Panc1 (cell line): Measurements from ENCODE around the gene EFCAB8. TPM values are rescaled to one million over a fixed set of nuclear protein-coding genes. Genes with fewer than 3 reads are reported as not detected.

Experiments
- ATAC-seq: fragments of 200-7000 bp; cut with Tn5 transposase; 2 replicates; pipeline ENCODE4 v1.9.1; 2020; ENCODE audit warnings: mild to moderate bottlenecking, moderate library complexity
- BruUV-seq: library from RNA; stranded (reverse); fragments of 400-500 nt; replicated peaks from 2 replicates; lab custom pipeline; 2021; lab: Mats Ljungman, UMichigan
- CTCF ChIA-PET: fragments of 300-600 bp; sonication (Branson Sonifier 250); formaldehyde crosslinking; loops from one replicate; lab custom pipeline; 2022; ENCODE audit warnings: antibody characterized with exemption; lab: Charles Lee
- POLR2A ChIA-PET: fragments of 300-600 bp; sonication (Branson Sonifier 250); formaldehyde crosslinking; loops from one replicate; lab custom pipeline; 2022; ENCODE audit warnings: antibody characterized with exemption; lab: Charles Lee
- DNase-seq: peaks from one replicate; pipeline ENCODE4 v3.0.0-alpha.2; 2010; ENCODE audit warnings: low read depth, low spot score
- H3K27ac ChIP-seq: 2 replicates; pipeline ENCODE4 v1.5.1; 2011; ENCODE audit warnings: mild to moderate bottlenecking, low read length, inconsistent platforms
- H3K27me3 ChIP-seq: fragments of 200-500 bp; sonication (Bioruptor generic); 2 replicates; pipeline ENCODE4 v1.6.0; 2014; ENCODE audit warnings: low read length, inconsistent platforms; ENCODE audit not compliant: control insufficient read depth, insufficient read depth
- H3K36me3 ChIP-seq: fragments of 200-500 bp; sonication (Bioruptor generic); 2 replicates; pipeline ENCODE4 v1.5.1; 2014; ENCODE audit warnings: inconsistent platforms, mild to moderate bottlenecking, low read length, moderate library complexity; ENCODE audit not compliant: control insufficient read depth, insufficient read depth
- H3K4me1 ChIP-seq: 2 replicates; pipeline ENCODE4 v1.5.1; 2011; ENCODE audit warnings: inconsistent platforms, mild to moderate bottlenecking, low read length, moderate library complexity; ENCODE audit not compliant: control insufficient read depth, insufficient read depth
- H3K4me3 ChIP-seq, 2 experiments: 2 replicates each; pipeline ENCODE4 v1.5.1; 2011 to 2012; ENCODE audit warnings: low read depth in 2 of 2, low read length in 2 of 2, mild to moderate bottlenecking in 2 of 2, inconsistent platforms in 1 of 2, moderate library complexity in 1 of 2
- H3K9me3 ChIP-seq: fragments of 200-500 bp; sonication (Bioruptor generic); 2 replicates; pipeline ENCODE4 v1.5.1; 2014; ENCODE audit warnings: low read depth, mild to moderate bottlenecking, inconsistent platforms, low read length, moderate library complexity; ENCODE audit not compliant: control insufficient read depth, insufficient read depth
- POLR2AphosphoS5 ChIP-seq: IDR thresholded peaks from 2 replicates; pipeline ENCODE4 v1.6.1; 2012; ENCODE audit warnings: mild to moderate bottlenecking, low read depth, low read length, moderate library complexity
- SIN3A ChIP-seq: IDR thresholded peaks from 2 replicates; pipeline ENCODE4 v1.6.1; 2012; ENCODE audit warnings: low read depth, mild to moderate bottlenecking, low read length, moderate library complexity, borderline replicate concordance; ENCODE audit not compliant: insufficient read depth
- TCF7L2 ChIP-seq: IDR thresholded peaks from 2 replicates; pipeline ENCODE4 v1.6.1; 2011; ENCODE audit warnings: mild to moderate bottlenecking, low read depth, low read length, inconsistent platforms
- in situ Hi-C: cut with HindIII; loops from 2 replicates; pipeline ENCODE4 v1.10.0; 2016; ENCODE audit warnings: low sequenced_read_pairs, low pct_unique_long_range_greater_than_20kb
- intact Hi-C: fragments of 100-400 bp; cut with micrococcal nuclease; formaldehyde crosslinking; loops from one replicate; pipeline ENCODE4 v1.10.0; 2022; ENCODE audit not compliant: unreplicated experiment
- total RNA-seq: library from RNA; stranded (reverse); gene quantifications from one replicate; pipeline ENCODE4 v1.2.1, GENCODE V29; 2021; ENCODE audit not compliant: unreplicated experiment
- TF ChIP-seq, protein P1 (sequence below), 2 experiments: IDR thresholded peaks; 2 replicates each; pipeline ENCODE4 v1.6.1; 2011 to 2012; ENCODE audit warnings: low read depth in 2 of 2, control low read depth in 1 of 2, low read length in 1 of 2, mild to moderate bottlenecking in 1 of 2, moderate library complexity in 1 of 2; ENCODE audit not compliant: insufficient read depth in 1 of 2
- TF ChIP-seq, protein P2 (sequence below): fragments of 450-650 bp; IDR thresholded peaks from 2 replicates; pipeline ENCODE4 v1.5.1; 2017; ENCODE audit warnings: mild to moderate bottlenecking

The EFCAB8 gene
- total RNA-seq, 1 experiment from 2014 or later: 1.1 TPM

DNA sequence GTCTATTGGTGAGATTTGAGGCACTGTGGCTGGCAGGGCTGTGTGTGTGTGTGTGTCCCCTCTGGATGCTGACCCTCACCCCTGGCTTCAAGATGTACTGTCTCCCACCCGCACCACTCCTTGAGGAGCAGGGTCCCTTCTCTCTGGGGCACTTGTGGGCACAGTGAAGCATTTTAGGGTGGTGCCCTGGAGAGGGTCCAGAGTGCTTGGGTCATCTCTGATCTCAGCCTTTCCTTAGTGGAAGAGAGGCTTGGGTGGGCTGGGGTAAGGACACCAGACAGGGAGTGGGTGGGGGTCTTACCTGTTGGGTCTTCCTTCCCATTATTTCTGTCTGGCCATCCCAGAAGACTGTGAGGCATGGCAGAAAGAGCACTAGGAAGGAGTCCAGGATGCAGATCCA lies 66.1 kb downstream of the EFCAB8 start:
- in situ Hi-C loops: no loop called here
- CTCF ChIA-PET: no interaction called here
- no TSS peak for BruUV-seq

GRCh38 chr20:32925481-32926196 lies 66.9 kb downstream of the EFCAB8 start:
- DNase-seq (no peak), ATAC-seq (no peak)
- CTCF ChIA-PET: no interaction called here
- TF ChIP-seq, protein P1, sequence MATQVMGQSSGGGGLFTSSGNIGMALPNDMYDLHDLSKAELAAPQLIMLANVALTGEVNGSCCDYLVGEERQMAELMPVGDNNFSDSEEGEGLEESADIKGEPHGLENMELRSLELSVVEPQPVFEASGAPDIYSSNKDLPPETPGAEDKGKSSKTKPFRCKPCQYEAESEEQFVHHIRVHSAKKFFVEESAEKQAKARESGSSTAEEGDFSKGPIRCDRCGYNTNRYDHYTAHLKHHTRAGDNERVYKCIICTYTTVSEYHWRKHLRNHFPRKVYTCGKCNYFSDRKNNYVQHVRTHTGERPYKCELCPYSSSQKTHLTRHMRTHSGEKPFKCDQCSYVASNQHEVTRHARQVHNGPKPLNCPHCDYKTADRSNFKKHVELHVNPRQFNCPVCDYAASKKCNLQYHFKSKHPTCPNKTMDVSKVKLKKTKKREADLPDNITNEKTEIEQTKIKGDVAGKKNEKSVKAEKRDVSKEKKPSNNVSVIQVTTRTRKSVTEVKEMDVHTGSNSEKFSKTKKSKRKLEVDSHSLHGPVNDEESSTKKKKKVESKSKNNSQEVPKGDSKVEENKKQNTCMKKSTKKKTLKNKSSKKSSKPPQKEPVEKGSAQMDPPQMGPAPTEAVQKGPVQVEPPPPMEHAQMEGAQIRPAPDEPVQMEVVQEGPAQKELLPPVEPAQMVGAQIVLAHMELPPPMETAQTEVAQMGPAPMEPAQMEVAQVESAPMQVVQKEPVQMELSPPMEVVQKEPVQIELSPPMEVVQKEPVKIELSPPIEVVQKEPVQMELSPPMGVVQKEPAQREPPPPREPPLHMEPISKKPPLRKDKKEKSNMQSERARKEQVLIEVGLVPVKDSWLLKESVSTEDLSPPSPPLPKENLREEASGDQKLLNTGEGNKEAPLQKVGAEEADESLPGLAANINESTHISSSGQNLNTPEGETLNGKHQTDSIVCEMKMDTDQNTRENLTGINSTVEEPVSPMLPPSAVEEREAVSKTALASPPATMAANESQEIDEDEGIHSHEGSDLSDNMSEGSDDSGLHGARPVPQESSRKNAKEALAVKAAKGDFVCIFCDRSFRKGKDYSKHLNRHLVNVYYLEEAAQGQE (IDR thresholded peaks at IDR 0.05; ENCODE audit: insufficient read depth in 1 of 2, low read depth in 2 of 2, low read length in 1 of 2): no peak
- TF ChIP-seq, protein P2, sequence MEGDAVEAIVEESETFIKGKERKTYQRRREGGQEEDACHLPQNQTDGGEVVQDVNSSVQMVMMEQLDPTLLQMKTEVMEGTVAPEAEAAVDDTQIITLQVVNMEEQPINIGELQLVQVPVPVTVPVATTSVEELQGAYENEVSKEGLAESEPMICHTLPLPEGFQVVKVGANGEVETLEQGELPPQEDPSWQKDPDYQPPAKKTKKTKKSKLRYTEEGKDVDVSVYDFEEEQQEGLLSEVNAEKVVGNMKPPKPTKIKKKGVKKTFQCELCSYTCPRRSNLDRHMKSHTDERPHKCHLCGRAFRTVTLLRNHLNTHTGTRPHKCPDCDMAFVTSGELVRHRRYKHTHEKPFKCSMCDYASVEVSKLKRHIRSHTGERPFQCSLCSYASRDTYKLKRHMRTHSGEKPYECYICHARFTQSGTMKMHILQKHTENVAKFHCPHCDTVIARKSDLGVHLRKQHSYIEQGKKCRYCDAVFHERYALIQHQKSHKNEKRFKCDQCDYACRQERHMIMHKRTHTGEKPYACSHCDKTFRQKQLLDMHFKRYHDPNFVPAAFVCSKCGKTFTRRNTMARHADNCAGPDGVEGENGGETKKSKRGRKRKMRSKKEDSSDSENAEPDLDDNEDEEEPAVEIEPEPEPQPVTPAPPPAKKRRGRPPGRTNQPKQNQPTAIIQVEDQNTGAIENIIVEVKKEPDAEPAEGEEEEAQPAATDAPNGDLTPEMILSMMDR: no peak
- TF ChIP-seq SIN3A (no peak), TCF7L2 (no peak), POLR2AphosphoS5 (no peak)
- POLR2A ChIA-PET: no interaction called here
- Histone ChIP-seq H3K4me1 (no peaks in the 10 kb centered on the region), H3K4me3 (no peak overlapping the region), H3K27ac (no peak overlapping the region), H3K9me3 (no peaks in the 10 kb centered on the region), H3K27me3 (no peaks in the 10 kb centered on the region), H3K36me3 (no peaks in the 10 kb centered on the region)
- in situ Hi-C loops (no loop called here), intact Hi-C loops (no loop called here)
- BruUV-seq: no TSS peak

More for the DNA sequence above, 66.1 kb downstream of the EFCAB8 start:
- intact Hi-C loops: no loop called here
- Histone ChIP-seq H3K9me3 (no peaks in the 10 kb centered on the region), H3K4me1 (no peaks in the 10 kb centered on the region), H3K27me3 (no peaks in the 10 kb centered on the region), H3K36me3 (no peaks in the 10 kb centered on the region), H3K27ac (no peak overlapping the region), H3K4me3 (no peak overlapping the region)
- POLR2A ChIA-PET: no interaction called here
- DNase-seq: no peak
- TF ChIP-seq POLR2AphosphoS5: no peak
- TF ChIP-seq, protein P2: no peak
- no peak for ATAC-seq
